Pulmonary artery endothelial cell (primary cell): ENCODE results near the gene SGF29. TPM values are rescaled to one million over a fixed set of nuclear protein-coding genes. Genes with fewer than 3 reads are reported as not detected.
"Not testable (repeated sequence)": the region's sequence is repeated elsewhere in the genome, so short reads cannot be mapped to it uniquely, and the experiment has no call there.

Source experiments
- DNase-seq: peaks from one replicate; pipeline ENCODE4 v3.0.0-alpha.2; 2011; ENCODE audit warnings: low read depth, low spot score
- total RNA-seq: library from RNA; depleted of rRNA; stranded (reverse); fragments of >200 nt; gene quantifications from 2 replicates; pipeline ENCODE4 v1.2.3, GENCODE V29; 2014

The SGF29 gene
- total RNA-seq, 1 donor from 2014 or later, result 8.3 TPM

- no peak for DNase-seq
Measured at GRCh38 chr16:28532940-28533647, 20.6 kb upstream of the SGF29 start.

GRCh38 chr16:28534542-28535373 lies 19.0 kb upstream of the SGF29 start:
- DNase-seq, result no peak

- DNase-seq, result no peak
Measured at GRCh38 chr16:28537076-28537475, 16.6 kb upstream of the SGF29 start.

- DNase-seq, result no peak
Measured at GRCh38 chr16:28537964-28538732, 15.6 kb upstream of the SGF29 start.

GRCh38 chr16:28538733-28539596 lies 14.8 kb upstream of the SGF29 start, which contains the start of gene NUPR1:
Gene NUPR1, minus strand, starts transcription at chr16:28538974. Its CDS starts 67 bp downstream, at chr16:28538907.
- DNase-seq, result no peak

GRCh38 chr16:28540346-28540745 lies 13.4 kb upstream of the SGF29 start:
- DNase-seq, result no peak

GRCh38 chr16:28542646-28543045 lies 11.1 kb upstream of the SGF29 start:
- DNase-seq, result no peak

GRCh38 chr16:28543072-28543471 lies 10.6 kb upstream of the SGF29 start:
- DNase-seq, result no peak

GRCh38 chr16:28544998-28545397 lies 8.7 kb upstream of the SGF29 start:
- DNase-seq, result no peak

- DNase-seq, result not testable (repeated sequence)
Measured at GRCh38 chr16:28545964-28546363, 7.8 kb upstream of the SGF29 start.

GRCh38 chr16:28546626-28547025 lies 7.1 kb upstream of the SGF29 start:
- no peak for DNase-seq

GRCh38 chr16:28548306-28548802 lies 5.4 kb upstream of the SGF29 start:
- DNase-seq, result no peak

- no peak for DNase-seq
Measured at GRCh38 chr16:28549301-28549899, 4.3 kb upstream of the SGF29 start.

GRCh38 chr16:28554634-28555423 lies 1.1 kb downstream of the SGF29 start:
- no peak for DNase-seq

- no peak for DNase-seq
Measured at GRCh38 chr16:28555561-28555960, 1.8 kb downstream of the SGF29 start.

- DNase-seq, result no peak
Measured at GRCh38 chr16:28556914-28557320, 3.2 kb downstream of the SGF29 start.

GRCh38 chr16:28558456-28558855 lies 4.7 kb downstream of the SGF29 start:
- no peak for DNase-seq

- DNase-seq, result no peak
Measured at GRCh38 chr16:28561557-28562187, 8.0 kb downstream of the SGF29 start.

- no peak for DNase-seq
Measured at GRCh38 chr16:28562199-28562598, 8.5 kb downstream of the SGF29 start.
